Retinal pigment epithelial cell (primary cell): Measurements from ENCODE around the gene SUMO3.

Experiments used
- DNase-seq: peaks from one replicate; pipeline ENCODE4 v3.0.0-alpha.2; 2010; ENCODE audit warnings: low read depth
- H3K4me3 ChIP-seq: 2 replicates; pipeline ENCODE4 v1.5.1; 2011; ENCODE audit warnings: mild to moderate bottlenecking, low read length, control low read depth, moderate library complexity
- CTCF ChIP-seq: conservative IDR thresholded peaks from 2 replicates; pipeline ENCODE4 v1.5.1; 2011; ENCODE audit warnings: low read depth, low read length, control low read depth, inconsistent platforms

Gene SUMO3

GRCh38 chr21:44759628-44760285 lies 58.1 kb downstream of the SUMO3 start:
- no peak overlapping the region for H3K4me3 ChIP-seq
- no peak for TF ChIP-seq CTCF
- DNase-seq, result no peak

GRCh38 chr21:44758781-44759627 lies 58.9 kb downstream of the SUMO3 start:
- no peak overlapping the region for H3K4me3 ChIP-seq
- DNase-seq, result no peak
- TF ChIP-seq CTCF, result no peak

- H3K4me3 ChIP-seq, result no peak overlapping the region
- no peak for TF ChIP-seq CTCF
- DNase-seq, result no peak
These were observed 59.7 kb downstream of the SUMO3 start for GRCh38 chr21:44758141-44758561.

- no peak for DNase-seq
- no peak for TF ChIP-seq CTCF
- no peak overlapping the region for H3K4me3 ChIP-seq
These were observed 60.1 kb downstream of the SUMO3 start for GRCh38 chr21:44757731-44758130.

GRCh38 chr21:44756423-44757185 lies 61.3 kb downstream of the SUMO3 start:
- no peak for DNase-seq
- TF ChIP-seq CTCF, result no peak
- no peak overlapping the region for H3K4me3 ChIP-seq
